OCI-LY3 (cell line): ENCODE measurements around the gene AP2A2.
"Not testable (repeated sequence)": the region's sequence is repeated elsewhere in the genome, so short reads cannot be mapped to it uniquely, and the experiment has no call there.

Experiments used
- H2AFZ ChIP-seq: fragments of 200-600, 300-600 bp; shearing (Covaris generic); 2 replicates; pipeline ENCODE4 v1.6.0; 2014; ENCODE audit warnings: antibody characterized with exemption, low read depth, low read length
- H3K27ac ChIP-seq: fragments of 200-600, 300-600 bp; sonication (generic); 2 replicates; pipeline ENCODE4 v1.5.1; 2014; ENCODE audit warnings: mild to moderate bottlenecking, low read length, moderate library complexity, mixed read lengths
- H3K27me3 ChIP-seq: fragments of 200-600, 300-600 bp; sonication (generic); 2 replicates; pipeline ENCODE4 v1.6.1; 2014; ENCODE audit warnings: low read depth, low read length, mixed read lengths
- H3K36me3 ChIP-seq: fragments of 200-600, 300-600 bp; sonication (generic); replicated peaks from 2 replicates; pipeline ENCODE3; 2014; ENCODE audit warnings: low read depth, low read length, mixed read lengths
- H3K4me1 ChIP-seq: fragments of 300-600, 200-600 bp; sonication (generic); 2 replicates; pipeline ENCODE4 v1.6.1; 2014; ENCODE audit warnings: low read length, mixed read lengths
- H3K4me2 ChIP-seq: fragments of 200-600, 300-600 bp; sonication (generic); 2 replicates; pipeline ENCODE4 v1.6.1; 2014; ENCODE audit warnings: low read length, mixed read lengths
- H3K4me3 ChIP-seq: fragments of 300-600, 200-600 bp; sonication (generic); 2 replicates; pipeline ENCODE4 v1.5.1; 2014; ENCODE audit warnings: antibody characterized with exemption, mild to moderate bottlenecking, low read length, moderate library complexity
- H3K79me2 ChIP-seq: fragments of 300-600, 200-600 bp; shearing (Covaris generic); 2 replicates; pipeline ENCODE4 v1.6.1; 2014; ENCODE audit warnings: mild to moderate bottlenecking, low read length, mixed read lengths
- H3K9ac ChIP-seq: fragments of 300-600, 200-600 bp; shearing (Covaris generic); 2 replicates; pipeline ENCODE4 v1.6.0; 2014; ENCODE audit warnings: mild to moderate bottlenecking, low read length, moderate library complexity
- H3K9me3 ChIP-seq: fragments of 200-600, 300-600 bp; shearing (Covaris generic); 2 replicates; pipeline ENCODE4 v1.6.1; 2014; ENCODE audit warnings: low read length, mixed read lengths; ENCODE audit not compliant: insufficient read depth
- H4K20me1 ChIP-seq: fragments of 200-600, 300-600 bp; sonication (generic); 2 replicates; pipeline ENCODE4 v1.6.1; 2016; ENCODE audit warnings: low read length, mixed read lengths; ENCODE audit not compliant: insufficient read depth
- CTCF ChIP-seq: fragments of 200-600, 300-600 bp; sonication (generic); IDR thresholded peaks from 2 replicates; pipeline ENCODE4 v1.5.1; 2014; ENCODE audit warnings: antibody characterized with exemption, low read length, low read depth
- EZH2phosphoT487 ChIP-seq: fragments of 200-600 bp; shearing (Covaris generic); IDR thresholded peaks from 2 replicates; pipeline ENCODE4 v1.6.1; 2018; ENCODE audit warnings: antibody characterized with exemption, mixed run types, low read depth

The AP2A2 gene

GRCh38 chr11:1015826-1016545 is 90.3 kb downstream of the AP2A2 start:
- H3K27me3 ChIP-seq: no peaks in the 10 kb centered on the region
- H3K36me3 ChIP-seq: no peaks in the 10 kb centered on the region
- H3K9ac ChIP-seq: no peak overlapping the region
- no peak overlapping the region for H3K4me3 ChIP-seq
- no peaks in the 10 kb centered on the region for H3K4me1 ChIP-seq
- TF ChIP-seq EZH2phosphoT487 (no peak), CTCF (no peak)
- no peak overlapping the region for H3K4me2 ChIP-seq
- H2AFZ ChIP-seq: no peak overlapping the region
- H3K27ac ChIP-seq: no peak overlapping the region
- H3K9me3 ChIP-seq: no peaks in the 10 kb centered on the region
- H4K20me1 ChIP-seq: peaks cover 10% of the 10 kb centered on the region; the same call in 1 of the 2 replicates
- H3K79me2 ChIP-seq: no peaks in the 10 kb centered on the region

GRCh38 chr11:1016610-1017126 is 91.0 kb downstream of the AP2A2 start:
- not testable (repeated sequence) for H3K9me3 ChIP-seq, H3K27me3 ChIP-seq, H3K36me3 ChIP-seq, H2AFZ ChIP-seq, H3K4me3 ChIP-seq, H3K27ac ChIP-seq, H3K9ac ChIP-seq, H3K4me2 ChIP-seq, H3K79me2 ChIP-seq, H4K20me1 ChIP-seq, H3K4me1 ChIP-seq

- Histone ChIP-seq H3K27ac (no peak overlapping the region), H3K4me3 (no peak overlapping the region), H3K4me2 (no peak overlapping the region), H3K79me2 (no peaks in the 10 kb centered on the region), H3K4me1 (no peaks in the 10 kb centered on the region), H3K9ac (no peak overlapping the region), H4K20me1 (peaks cover 10% of the 10 kb centered on the region; the same call in 1 of the 2 replicates), H3K36me3 (no peaks in the 10 kb centered on the region), H2AFZ (no peak overlapping the region), H3K27me3 (no peaks in the 10 kb centered on the region), H3K9me3 (no peaks in the 10 kb centered on the region)
- TF ChIP-seq EZH2phosphoT487: no peak
- TF ChIP-seq CTCF: no peak
Observed at GRCh38 chr11:1017269-1018005, 91.8 kb downstream of the AP2A2 start.

- TF ChIP-seq CTCF (no peak), EZH2phosphoT487 (no peak)
- no peaks in the 10 kb centered on the region for H3K4me1 ChIP-seq
- H3K27me3 ChIP-seq: no peaks in the 10 kb centered on the region
- no peak overlapping the region for H2AFZ ChIP-seq
- no peak overlapping the region for H3K4me2 ChIP-seq
- no peak overlapping the region for H3K4me3 ChIP-seq
- H3K9ac ChIP-seq: no peak overlapping the region
- H4K20me1 ChIP-seq: peaks cover 10% of the 10 kb centered on the region; the same call in 1 of the 2 replicates
- no peaks in the 10 kb centered on the region for H3K9me3 ChIP-seq
- H3K27ac ChIP-seq: no peak overlapping the region
- no peaks in the 10 kb centered on the region for H3K79me2 ChIP-seq
- no peaks in the 10 kb centered on the region for H3K36me3 ChIP-seq
Observed at GRCh38 chr11:1018091-1018490, 92.4 kb downstream of the AP2A2 start.
